LNCAP (cell line): ENCODE data around the gene HMCN2.

Experiments
- TF ChIP-seq, protein P1 (sequence below): fragments of 450-650 bp; IDR thresholded peaks from 2 replicates; pipeline ENCODE4 v1.5.1; 2017; ENCODE audit warnings: mild to moderate bottlenecking

The HMCN2 gene

DNA sequence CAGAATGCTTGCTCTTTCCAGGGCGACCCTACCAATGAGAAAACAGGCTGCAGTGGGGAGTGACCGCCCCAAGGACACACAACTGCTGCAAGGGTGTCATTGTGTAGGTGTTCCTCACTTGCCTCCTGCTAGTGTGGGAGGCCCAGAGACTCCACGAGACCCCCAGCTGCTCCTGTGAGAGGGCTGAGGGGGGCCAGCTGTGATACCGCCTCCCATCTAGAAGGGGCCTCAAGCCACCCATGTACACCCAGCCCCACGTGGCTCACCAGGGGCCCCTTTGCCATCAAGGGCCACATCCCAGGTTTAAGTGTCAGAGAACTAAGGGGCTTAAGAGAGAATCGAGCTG is 177.9 kb downstream of the HMCN2 start:
- TF ChIP-seq, protein P1, sequence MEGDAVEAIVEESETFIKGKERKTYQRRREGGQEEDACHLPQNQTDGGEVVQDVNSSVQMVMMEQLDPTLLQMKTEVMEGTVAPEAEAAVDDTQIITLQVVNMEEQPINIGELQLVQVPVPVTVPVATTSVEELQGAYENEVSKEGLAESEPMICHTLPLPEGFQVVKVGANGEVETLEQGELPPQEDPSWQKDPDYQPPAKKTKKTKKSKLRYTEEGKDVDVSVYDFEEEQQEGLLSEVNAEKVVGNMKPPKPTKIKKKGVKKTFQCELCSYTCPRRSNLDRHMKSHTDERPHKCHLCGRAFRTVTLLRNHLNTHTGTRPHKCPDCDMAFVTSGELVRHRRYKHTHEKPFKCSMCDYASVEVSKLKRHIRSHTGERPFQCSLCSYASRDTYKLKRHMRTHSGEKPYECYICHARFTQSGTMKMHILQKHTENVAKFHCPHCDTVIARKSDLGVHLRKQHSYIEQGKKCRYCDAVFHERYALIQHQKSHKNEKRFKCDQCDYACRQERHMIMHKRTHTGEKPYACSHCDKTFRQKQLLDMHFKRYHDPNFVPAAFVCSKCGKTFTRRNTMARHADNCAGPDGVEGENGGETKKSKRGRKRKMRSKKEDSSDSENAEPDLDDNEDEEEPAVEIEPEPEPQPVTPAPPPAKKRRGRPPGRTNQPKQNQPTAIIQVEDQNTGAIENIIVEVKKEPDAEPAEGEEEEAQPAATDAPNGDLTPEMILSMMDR = no peak

DNA sequence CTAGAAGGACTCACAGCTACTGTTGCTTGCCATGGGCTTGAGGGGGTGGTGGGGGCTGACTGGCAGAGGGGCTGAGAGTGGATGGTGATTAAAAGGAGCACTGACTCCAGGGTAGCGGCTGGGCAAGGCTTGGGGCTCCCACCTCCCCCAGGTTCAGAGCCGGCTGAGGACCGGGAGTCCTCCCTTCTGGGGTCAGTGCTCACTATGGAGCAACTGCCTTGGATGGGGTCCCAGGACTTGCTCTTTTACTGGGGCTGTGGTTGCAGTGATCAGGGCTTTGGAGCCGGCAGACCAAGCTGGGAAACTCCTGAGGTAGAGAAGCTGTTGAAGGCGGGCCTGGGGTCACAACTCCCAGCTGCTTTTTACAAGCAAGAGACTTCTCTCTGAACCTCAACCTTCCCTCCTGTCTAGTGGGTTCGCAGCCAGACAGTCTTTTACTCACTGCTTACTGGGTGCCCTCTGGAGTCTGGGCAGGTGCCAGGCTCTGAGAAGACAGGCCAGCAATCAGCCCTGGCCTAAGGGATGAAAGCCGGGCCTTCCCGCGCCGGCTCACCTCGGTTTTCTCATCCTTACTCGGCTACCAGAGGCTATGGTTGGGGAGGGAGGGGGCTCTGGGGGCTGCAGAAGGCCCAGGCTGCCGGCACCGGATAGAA is 178.4 kb downstream of the HMCN2 start:
- TF ChIP-seq, protein P1 = no peak

DNA sequence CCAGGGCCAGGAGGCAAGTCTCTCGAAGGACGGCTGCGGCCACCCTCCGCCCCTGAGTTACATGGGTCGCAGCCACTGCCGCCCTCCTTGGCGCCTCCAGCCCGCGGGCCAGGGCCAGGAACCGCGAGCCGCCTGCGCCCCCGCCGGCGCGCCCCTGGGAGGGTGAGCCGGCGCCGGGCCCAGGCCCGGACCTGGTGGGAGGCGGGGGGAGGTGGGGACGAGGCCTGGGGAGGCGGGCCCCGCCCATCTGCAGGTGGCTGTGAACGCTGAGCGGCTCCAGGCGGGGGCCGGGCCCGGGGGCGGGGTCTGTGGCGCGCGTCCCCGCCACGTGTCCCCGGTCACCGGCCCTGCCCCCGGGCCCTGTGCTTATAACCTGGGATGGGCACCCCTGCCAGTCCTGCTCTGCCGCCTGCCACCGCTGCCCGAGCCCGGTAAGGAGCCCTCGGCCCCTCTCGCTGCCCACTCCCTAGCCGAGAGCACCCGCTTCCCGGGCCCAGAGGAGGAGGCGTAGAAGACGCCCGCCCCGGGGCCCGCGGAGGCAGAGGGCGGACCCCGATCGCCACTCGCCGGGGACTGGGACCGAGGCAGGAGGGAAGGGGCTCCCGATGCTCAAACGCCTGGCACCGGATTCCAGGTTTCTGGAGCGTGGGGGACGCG is 179.1 kb downstream of the HMCN2 start, which contains the start of gene ASS1:
ASS1 (plus strand) TSS at position 397 of the 657 bp plus-strand sequence. CDS start 7,268 bp downstream, outside the sequence.
- TF ChIP-seq, protein P1 = no peak

DNA sequence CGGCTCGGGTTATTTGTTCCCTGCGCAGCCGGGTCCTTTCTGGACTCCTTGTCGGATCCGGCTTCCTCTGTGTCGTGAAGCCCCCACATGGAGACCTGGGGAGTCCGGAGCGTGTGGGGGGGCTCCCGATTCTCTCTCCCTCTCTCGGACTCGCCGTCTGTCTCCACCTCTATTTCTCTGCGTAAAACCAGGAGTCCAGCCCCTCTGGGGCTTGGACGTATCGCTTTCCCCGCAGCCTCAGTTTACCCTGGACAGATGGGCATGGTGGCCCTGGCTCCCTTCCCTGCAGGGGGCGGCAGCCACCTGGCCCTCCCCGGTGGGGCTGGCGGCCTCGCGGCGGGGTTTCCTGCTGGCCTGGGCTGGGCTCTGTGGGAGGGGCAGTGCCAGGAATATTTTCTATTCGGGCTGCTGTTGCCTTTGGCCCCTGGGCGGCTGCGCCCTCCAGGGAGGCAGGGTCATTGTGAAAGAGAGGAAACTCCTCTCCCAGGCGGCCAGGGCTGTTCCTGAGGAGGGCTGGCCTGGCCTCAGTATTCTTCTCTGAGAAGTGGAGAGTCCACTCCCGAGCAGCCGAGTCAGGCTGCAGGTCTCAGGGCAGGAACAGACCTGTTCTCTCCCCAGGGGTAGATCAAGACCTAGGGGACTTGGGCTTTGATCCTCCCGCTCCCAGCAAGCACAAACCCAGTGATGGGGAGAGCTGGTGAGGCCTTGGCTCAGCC is 179.9 kb downstream of the HMCN2 start:
- TF ChIP-seq, protein P1 = no peak

DNA sequence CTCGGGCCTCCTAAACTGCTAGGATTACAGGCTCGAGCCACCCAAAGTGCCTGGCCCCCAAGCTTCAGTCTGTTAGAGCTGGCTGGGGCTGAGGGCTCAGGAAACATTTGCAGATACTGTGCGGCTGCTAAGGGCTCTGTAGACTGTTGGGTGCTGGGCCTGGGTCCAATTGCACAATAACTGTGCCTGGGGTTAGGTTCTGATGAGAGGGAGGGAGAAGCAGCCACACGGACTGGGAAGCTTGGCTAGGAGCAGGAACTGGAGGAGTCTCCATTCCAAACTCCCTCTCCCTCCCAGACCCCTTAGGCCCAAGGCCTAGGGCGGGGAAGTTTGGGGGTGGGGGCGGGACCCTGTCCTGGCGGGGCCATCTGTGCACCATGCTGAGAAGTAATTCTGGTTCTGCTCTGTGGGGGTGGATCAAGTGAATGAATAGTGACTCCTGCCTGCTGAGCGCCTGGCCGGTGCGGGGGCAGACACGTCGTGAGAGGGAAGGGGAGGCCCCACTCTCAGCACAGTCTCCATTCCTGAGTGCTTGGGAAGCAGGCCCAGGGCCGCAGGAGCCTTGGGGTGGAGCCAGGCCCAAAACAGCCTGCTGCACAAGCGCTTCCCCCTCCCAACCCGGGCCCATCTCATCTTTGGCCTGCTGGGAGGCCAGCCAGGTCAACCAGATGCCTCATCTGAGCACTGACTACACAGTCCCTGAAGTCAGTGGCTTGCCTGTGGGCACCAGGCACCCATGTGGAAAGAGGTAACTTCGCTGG is 180.7 kb downstream of the HMCN2 start:
- TF ChIP-seq, protein P1 = no peak

DNA sequence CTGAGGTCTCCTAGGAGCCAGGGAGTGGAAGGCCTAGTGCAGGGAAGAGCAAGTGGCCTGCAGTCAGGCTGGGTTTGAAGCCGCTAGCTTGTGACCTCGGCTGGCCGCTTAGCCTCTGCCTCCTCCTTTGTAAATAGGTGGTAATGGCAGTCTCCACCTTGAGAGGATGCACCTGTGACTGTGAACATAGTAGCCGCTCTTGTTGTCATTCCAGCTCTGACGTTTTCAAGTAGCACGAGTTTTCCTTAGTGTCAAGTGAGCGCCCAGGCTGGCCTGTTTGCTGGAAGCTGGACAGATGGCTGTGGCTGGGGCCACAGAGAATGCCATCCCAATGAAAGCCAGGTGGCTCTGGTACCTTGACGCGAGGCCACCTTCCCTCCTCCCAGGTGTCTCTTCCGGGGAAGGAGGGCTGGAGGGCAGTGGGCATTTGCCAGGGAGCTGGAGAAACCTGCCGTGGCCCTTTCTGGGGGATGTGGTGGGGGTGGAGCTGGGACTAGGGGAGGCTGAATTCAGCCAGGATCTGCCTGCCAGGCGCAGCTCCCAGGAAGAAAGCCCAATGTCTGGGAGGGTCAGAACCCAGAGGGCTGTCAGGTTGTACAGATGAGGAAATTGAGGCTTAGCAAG is 181.7 kb downstream of the HMCN2 start:
- TF ChIP-seq, protein P1 = no peak
